HepG2 (cell line): ENCODE results near the gene DUSP2. TPM values are rescaled to one million over a fixed set of nuclear protein-coding genes. Genes with fewer than 3 reads are reported as not detected.
A peak's percentile ranks its signal among the peaks of the same experiment; 100 is the strongest.

Experiments used
- ATAC-seq: fragments of 200-7000 bp; cut with Tn5 transposase; 3 replicates; pipeline ENCODE4 v1.9.1; 2020; ENCODE audit warnings: mild to moderate bottlenecking, moderate library complexity
- BruUV-seq: library from RNA; stranded (reverse); fragments of 400-500 nt; replicated peaks from 2 replicates; lab custom pipeline; 2021; lab: Mats Ljungman, UMichigan
- CTCF ChIA-PET: fragments of 300-600 bp; formaldehyde crosslinking; extraction: SDS; loops from one replicate; lab custom pipeline; 2021; ENCODE audit warnings: low total read pairs, inconsistent platforms, low intra/inter-chr PET ratio; lab: Yijun Ruan, JAX
- POLR2A ChIA-PET: fragments of 350-600 bp; sonication (Branson Sonifier 250); formaldehyde crosslinking; loops from one replicate; lab custom pipeline; 2020; ENCODE audit warnings: antibody characterized with exemption, inconsistent platforms; lab: Yijun Ruan, JAX
- DNase-seq: peaks from one replicate; pipeline ENCODE4 v3.0.0-alpha.2; 2015; ENCODE audit warnings: low spot score
- FAIRE-seq: peaks from 3 replicates; lab custom pipeline; 2011; peaks lifted over from hg19 to GRCh38; lab: Jason Lieb, UNC
- H2AFZ ChIP-seq: one replicate; pipeline ENCODE4 v1.6.1; 2011; ENCODE audit warnings: low read length, inconsistent platforms
- H3K27ac ChIP-seq: fragments of 300-600 bp; 3 replicates; pipeline ENCODE4 v1.8.0; 2011; ENCODE audit warnings: mixed run types, mild to moderate bottlenecking, mixed read lengths, low read length, inconsistent platforms; ENCODE audit not compliant: insufficient read depth; ENCODE audit errors: extremely low read length
- H3K27me3 ChIP-seq, 2 experiments: fragments of 200-600 bp in 1 of 2; 2 replicates in 1 of 2; 3 replicates in 1 of 2; pipeline versions ENCODE4 v1.6.0 to v1.8.0; 2011; ENCODE audit warnings: low read length in 2 of 2, mild to moderate bottlenecking in 2 of 2, moderate library complexity in 2 of 2, inconsistent platforms in 1 of 2; ENCODE audit not compliant: insufficient read depth in 2 of 2, control insufficient read depth in 1 of 2
- H3K36me3 ChIP-seq, 2 experiments: fragments of 200-600 bp in 1 of 2; replicated peaks in 1 of 2; 2 replicates in 1 of 2; 3 replicates in 1 of 2; pipeline versions ENCODE4 v1.5.1 to v1.8.0; 2011; ENCODE audit warnings: low read length in 2 of 2, inconsistent platforms in 1 of 2; ENCODE audit not compliant: insufficient read depth in 2 of 2, control insufficient read depth in 1 of 2
- H3K4me1 ChIP-seq: 2 replicates; pipeline ENCODE4 v1.5.1; 2012; ENCODE audit warnings: low read length, inconsistent platforms; ENCODE audit not compliant: insufficient read depth
- H3K4me2 ChIP-seq: 2 replicates; pipeline ENCODE4 v1.6.0; 2011; ENCODE audit warnings: low read depth, low read length, inconsistent platforms
- H3K4me3 ChIP-seq, 3 experiments: fragments of 200-600 bp in 1 of 3; sonication (generic), shearing (Covaris generic) in 1 of 3; replicated peaks in 1 of 3; 2 replicates each; pipeline ENCODE4 v1.5.1; 2011 to 2016; ENCODE audit warnings: low read length in 3 of 3, inconsistent platforms in 2 of 3, low read depth in 2 of 3, mild to moderate bottlenecking in 2 of 3, control low read depth in 1 of 3, mixed read lengths in 1 of 3; ENCODE audit not compliant: insufficient read depth in 1 of 3
- H3K79me2 ChIP-seq: one replicate; pipeline ENCODE4 v1.6.1; 2011; ENCODE audit warnings: low read length, inconsistent platforms; ENCODE audit not compliant: insufficient read depth
- H3K9ac ChIP-seq: 2 replicates; pipeline ENCODE4 v1.6.0; 2011; ENCODE audit warnings: mild to moderate bottlenecking, low read depth, low read length, inconsistent platforms; ENCODE audit not compliant: insufficient read depth
- H3K9me3 ChIP-seq: 2 replicates; pipeline ENCODE4 v1.5.1; 2012; ENCODE audit warnings: mild to moderate bottlenecking, low read length
- H4K20me1 ChIP-seq: 2 replicates; pipeline ENCODE4 v1.6.0; 2011; ENCODE audit warnings: inconsistent platforms, mild to moderate bottlenecking, low read length, moderate library complexity; ENCODE audit not compliant: insufficient read depth
- ARID4A ChIP-seq: sonication (generic); formaldehyde crosslinking; IDR thresholded peaks from 2 replicates; pipeline ENCODE4 v1.5.0; 2020; ENCODE audit warnings: mild to moderate bottlenecking, missing genetic modification reagents, borderline replicate concordance
- FUBP1 ChIP-seq: sonication (generic); formaldehyde crosslinking; IDR thresholded peaks from 2 replicates; pipeline ENCODE4 v1.5.1; 2020; ENCODE audit warnings: missing genetic modification reagents, mild to moderate bottlenecking, borderline replicate concordance
- KLF11 ChIP-seq: IDR thresholded peaks from 2 replicates; pipeline ENCODE4 v1.6.1; 2016; ENCODE audit warnings: missing compliant biosample characterization
- RBM22 ChIP-seq: fragments of 200-400 bp; formaldehyde crosslinking; optimal IDR thresholded peaks from 2 replicates; pipeline ENCODE3; 2017; ENCODE audit warnings: mild to moderate bottlenecking, low read length, moderate library complexity
- RFXAP ChIP-seq: sonication (generic); formaldehyde crosslinking; IDR thresholded peaks from 2 replicates; pipeline ENCODE4 v1.4.0; 2020; ENCODE audit warnings: missing genetic modification reagents, borderline replicate concordance
- TAF1 ChIP-seq: sonication (generic); formaldehyde crosslinking; IDR thresholded peaks from 2 replicates; pipeline ENCODE4 v1.4.0; 2020; ENCODE audit warnings: missing genetic modification reagents
- ZFP1 ChIP-seq: IDR thresholded peaks from 2 replicates; pipeline ENCODE4 v1.6.1; 2016
- ZNF232 ChIP-seq: sonication (generic); formaldehyde crosslinking; IDR thresholded peaks from 2 replicates; pipeline ENCODE4 v1.4.0; 2020; ENCODE audit warnings: missing genetic modification reagents, borderline replicate concordance
- WGBS: methylation state at CpG from one replicate; pipeline ENCODE4 v1.1.6; 2017; ENCODE audit warnings: low lambda C conversion rate; 5-methylcytosine and 5-hydroxymethylcytosine counted together
- in situ Hi-C: cut with HindIII; loops from 2 replicates; pipeline ENCODE4 v1.10.0; 2017; ENCODE audit warnings: low pct_unique_long_range_greater_than_20kb; ENCODE audit not compliant: extremely low pct_ligation_motif_present
- intact Hi-C: fragments of 100-400 bp; cut with micrococcal nuclease; formaldehyde crosslinking; loops from one replicate; pipeline ENCODE4 v1.10.0; 2022; ENCODE audit not compliant: unreplicated experiment
- polyA plus RNA-seq, 8 experiments: library from polyadenylated mRNA; depleted of rRNA in 3 of 8; stranded (reverse) in 7 of 8; unstranded in 1 of 8; fragments of >200 nt; fragmentation: Illumina TruSeq in 4 of 8; extraction: Trizol in 4 of 8; gene quantifications; 2 replicates each; pipeline versions ENCODE4 v1.2.1 to v1.2.3, GENCODE V29; 2011 to 2016; ENCODE audit warnings: low read depth in 4 of 8, missing spikeins in 1 of 8, mixed read lengths in 1 of 8; ENCODE audit not compliant: insufficient read depth in 1 of 8
- total RNA-seq, 5 experiments: library from RNA; depleted of rRNA; stranded (reverse); fragments of >200 nt; fragmentation: Illumina TruSeq; extraction: Trizol; gene quantifications; 2 replicates each; pipeline ENCODE4 v1.2.3, GENCODE V29; 2016; ENCODE audit warnings: low read depth in 1 of 5

The DUSP2 gene
- total and polyA plus RNA-seq, 2 of the 13 experiments (the other 11 are each of a cell fraction or from before 2014, with no cell fraction given), result not detected

GRCh38 chr2:96191937-96192670 is 46.9 kb upstream of the DUSP2 start:
- Histone ChIP-seq H3K4me1 (peaks cover 41% of the 10 kb centered on the region), H2AFZ (no peak overlapping the region), H3K9me3 (no peaks in the 10 kb centered on the region), H3K27me3 (no peaks in the 10 kb centered on the region), H3K4me3 (no peak overlapping the region), H3K27ac (no peak overlapping the region), H3K79me2 (peaks cover 32% of the 10 kb centered on the region), H3K9ac (no peak overlapping the region), H4K20me1 (peaks cover 17% of the 10 kb centered on the region), H3K36me3 (peaks cover 29 to 68% of the 10 kb centered on the region in 2 experiments), H3K4me2 (no peak overlapping the region)
- WGBS, result 97% methylated on average over 11 of the region's 11 CpGs
- ChIA-PET POLR2A (no interaction called here), CTCF (no interaction called here)
- in situ Hi-C loops, result no loop called here
- no peak for ATAC-seq
- no peak for FAIRE-seq
- no TSS peak for BruUV-seq
- intact Hi-C loops, result no loop called here
- no peak for TF ChIP-seq FUBP1 (CRISPR knock-in tag)
- no peak for TF ChIP-seq ZFP1 (CRISPR knock-in tag)
- TF ChIP-seq TAF1 (CRISPR knock-in tag), result no peak
- no peak for TF ChIP-seq ZNF232 (CRISPR knock-in tag)
- no peak for TF ChIP-seq KLF11 (CRISPR knock-in tag)
- TF ChIP-seq RBM22, result peak; percentile 12
- no peak for TF ChIP-seq ARID4A (CRISPR knock-in tag)
- no peak for TF ChIP-seq RFXAP (CRISPR knock-in tag)
- TF ChIP-seq, all 625 proteins: peak for 1
- no peak for DNase-seq
